Measurements from ENCODE around the gene SLC24A3.

The SLC24A3 gene

GRCh38 chr20:19564261-19564660, 351.8 kb downstream of the SLC24A3 start:
- DNase-seq: no peak

GRCh38 chr20:19565736-19566135, 353.3 kb downstream of the SLC24A3 start:
- no peak for DNase-seq

DNA sequence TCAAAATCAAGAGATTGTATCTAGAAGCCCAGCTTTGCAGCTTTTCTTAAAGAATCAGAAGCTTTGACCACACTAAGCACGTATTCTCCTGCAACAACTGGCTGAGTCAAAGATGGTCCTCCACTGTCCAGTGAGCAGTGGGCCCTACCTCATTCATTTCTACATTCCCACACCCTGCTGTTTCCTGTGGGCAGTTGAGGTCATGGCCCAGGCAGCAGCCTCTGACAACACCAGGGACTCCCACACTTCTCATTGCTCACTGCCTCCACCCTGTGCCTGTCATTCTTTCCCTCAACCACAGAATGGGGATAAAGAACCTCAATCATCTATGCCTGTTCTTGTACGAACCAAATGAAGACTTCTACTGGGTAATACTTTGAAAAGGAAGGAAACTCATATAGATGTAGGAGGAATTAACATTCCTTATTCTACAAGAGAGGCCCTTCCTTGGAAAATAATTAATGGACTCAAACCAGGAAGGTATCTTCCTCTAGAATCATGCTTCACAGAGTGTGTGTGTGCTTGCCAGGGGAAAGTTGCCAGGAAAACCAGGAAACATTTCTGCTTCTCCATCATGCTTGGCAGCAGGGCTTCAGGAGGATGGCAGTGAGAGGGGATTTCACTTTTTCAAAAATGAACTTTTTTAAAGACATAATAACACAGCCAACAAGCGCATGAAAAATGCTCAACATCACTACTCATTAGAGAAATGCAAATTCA, 353.9 kb downstream of the SLC24A3 start:
- DNase-seq: no peak

GRCh38 chr20:19568128-19568527, 355.7 kb downstream of the SLC24A3 start:
- no peak for DNase-seq

DNA sequence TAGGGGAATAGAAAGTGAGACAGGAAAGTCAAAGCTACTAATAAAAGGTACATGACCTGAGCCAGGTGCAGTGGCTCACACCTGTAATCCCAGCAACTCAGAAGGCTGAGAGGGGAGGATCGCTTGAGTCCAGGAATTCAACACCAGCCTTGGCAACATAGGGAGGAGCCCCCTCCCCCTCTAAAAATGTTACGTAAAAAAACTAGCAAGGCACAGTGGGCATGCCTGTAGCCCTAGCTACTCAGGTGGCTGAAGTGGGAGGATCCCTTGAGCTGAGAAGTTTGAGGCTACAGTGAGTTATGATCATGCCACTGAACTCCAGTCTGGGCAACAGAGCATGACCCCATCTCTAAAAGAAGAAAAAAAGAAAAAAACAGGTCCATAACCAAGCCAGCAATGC, 359.6 kb downstream of the SLC24A3 start:
- DNase-seq: no peak

- DNase-seq: no peak
Measured at GRCh38 chr20:19577692-19578091, 365.2 kb downstream of the SLC24A3 start.

DNA sequence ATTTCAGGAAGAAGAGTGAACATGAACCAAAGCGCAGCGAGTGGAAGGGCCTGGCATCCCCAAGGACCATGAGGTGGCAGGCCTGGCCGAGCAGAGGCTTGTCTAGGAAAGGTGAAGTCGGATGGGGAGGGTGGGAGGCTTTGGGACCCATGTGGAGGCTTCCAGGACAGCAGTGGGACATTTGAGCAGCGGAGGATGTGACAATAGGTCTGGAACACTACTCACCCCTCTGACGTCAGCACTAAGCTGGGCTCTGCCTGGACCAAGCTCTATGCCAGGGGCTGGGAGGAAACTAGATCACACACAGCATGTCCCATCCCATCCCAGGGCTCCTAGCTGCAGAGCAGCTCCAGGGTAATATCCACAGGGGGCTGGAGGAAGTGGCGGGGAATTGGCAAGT, 370.3 kb downstream of the SLC24A3 start:
- no peak for DNase-seq

- peak; percentile 49 to 52 for DNase-seq
Measured at GRCh38 chr20:19583532-19584175, 371.2 kb downstream of the SLC24A3 start.

DNA sequence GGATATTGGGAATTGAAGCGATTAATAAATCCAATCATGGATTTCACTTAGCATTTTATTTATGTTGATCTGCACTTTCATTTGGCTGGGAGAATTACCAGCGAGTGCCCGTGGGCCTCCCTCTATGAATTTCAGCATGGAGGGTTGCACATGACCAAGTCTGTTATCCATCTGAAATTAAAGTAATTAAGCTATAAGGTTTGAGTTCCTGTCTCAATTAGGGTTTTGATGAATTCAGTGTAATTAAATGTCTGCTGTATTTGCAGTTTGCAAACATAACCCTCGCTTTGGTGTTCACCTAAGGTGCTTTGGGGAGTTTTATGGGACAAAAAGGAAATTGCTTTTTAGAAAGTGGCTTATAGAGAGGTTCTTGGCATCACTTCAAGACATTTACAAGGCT, 375.8 kb downstream of the SLC24A3 start:
- DNase-seq: no peak

GRCh38 chr20:19588732-19589131, 376.3 kb downstream of the SLC24A3 start:
- no peak for DNase-seq

- no peak for DNase-seq
Measured at GRCh38 chr20:19589787-19590362, 377.4 kb downstream of the SLC24A3 start.

GRCh38 chr20:19590382-19590781, 377.9 kb downstream of the SLC24A3 start:
- no peak for DNase-seq

GRCh38 chr20:19593762-19594161, 381.3 kb downstream of the SLC24A3 start:
- no peak for DNase-seq

- no peak for DNase-seq
Measured at GRCh38 chr20:19594896-19595295, 382.5 kb downstream of the SLC24A3 start.

- DNase-seq: no peak
Measured at GRCh38 chr20:19598117-19598850, 385.8 kb downstream of the SLC24A3 start.

DNA sequence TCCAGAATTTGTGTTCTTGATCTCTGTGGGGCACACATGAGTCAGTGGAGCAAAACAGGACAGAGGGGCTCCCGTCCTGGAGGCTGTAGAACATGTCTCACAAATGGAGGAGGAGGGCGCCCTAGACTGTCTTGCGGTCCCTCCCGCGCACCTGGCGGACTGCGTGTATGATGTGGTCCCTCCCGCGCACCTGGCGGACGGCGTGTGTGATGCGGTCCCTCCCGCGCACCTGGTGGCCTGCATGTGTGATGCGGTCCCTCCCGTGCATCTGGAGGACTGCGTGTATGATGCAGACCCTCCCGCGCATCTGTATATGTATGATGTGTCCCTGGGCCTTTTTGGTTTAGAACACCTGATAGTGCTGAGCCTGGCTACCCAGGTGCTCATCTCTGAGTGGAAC, 386.8 kb downstream of the SLC24A3 start:
- DNase-seq: no peak

DNA sequence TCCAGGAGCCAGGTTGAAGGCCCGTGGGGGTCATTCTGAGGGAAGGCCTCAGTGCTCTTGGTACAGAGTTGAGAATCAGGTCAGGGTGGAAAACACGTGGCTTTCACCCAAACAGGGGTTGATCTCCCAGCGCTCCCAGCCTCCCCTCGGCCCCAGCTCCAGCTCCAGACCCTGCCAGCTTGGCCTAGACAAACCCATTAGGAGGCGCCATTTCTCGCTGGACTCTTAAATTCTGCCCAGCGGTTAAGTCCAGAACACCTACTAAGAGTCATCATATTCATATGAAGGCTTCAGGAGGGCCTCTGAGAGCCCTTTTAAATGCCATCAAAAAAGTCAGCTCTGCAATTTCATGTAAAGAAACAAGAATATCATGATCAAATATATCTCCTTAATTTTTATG, 387.6 kb downstream of the SLC24A3 start:
- DNase-seq: no peak

DNA sequence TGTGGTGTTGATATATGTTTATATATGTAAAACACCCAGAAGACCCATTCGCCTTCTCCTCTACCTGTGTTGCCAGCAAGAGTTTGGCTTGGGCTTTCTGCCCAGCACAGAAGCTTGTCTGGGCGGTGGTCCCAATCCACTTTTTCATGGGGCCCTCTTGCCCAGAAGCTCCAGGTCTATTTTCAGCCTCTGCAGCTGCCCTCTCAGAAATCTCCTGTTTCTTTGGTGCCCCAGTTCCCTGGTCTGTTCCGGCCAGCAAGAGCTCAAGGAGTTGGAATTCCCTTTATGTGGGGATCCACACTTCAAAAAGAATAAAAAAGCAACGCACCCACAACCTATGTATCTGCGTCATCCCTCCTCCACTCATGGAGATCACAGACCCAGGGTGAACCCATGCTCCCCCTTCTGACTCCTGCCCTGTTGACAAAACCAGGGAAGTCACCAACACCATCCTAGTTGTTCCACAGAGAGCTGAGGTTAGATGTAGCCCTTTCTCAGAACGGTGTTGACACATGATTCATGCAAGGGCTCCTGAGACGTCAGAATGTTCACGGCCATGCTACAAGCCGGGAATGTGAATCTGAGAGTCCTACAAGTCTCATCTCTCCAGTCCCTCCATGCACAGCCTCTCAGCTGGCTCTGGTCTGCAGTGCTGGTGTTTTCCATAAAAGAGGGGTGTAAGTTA, 388.8 kb downstream of the SLC24A3 start:
- no peak for DNase-seq

DNA sequence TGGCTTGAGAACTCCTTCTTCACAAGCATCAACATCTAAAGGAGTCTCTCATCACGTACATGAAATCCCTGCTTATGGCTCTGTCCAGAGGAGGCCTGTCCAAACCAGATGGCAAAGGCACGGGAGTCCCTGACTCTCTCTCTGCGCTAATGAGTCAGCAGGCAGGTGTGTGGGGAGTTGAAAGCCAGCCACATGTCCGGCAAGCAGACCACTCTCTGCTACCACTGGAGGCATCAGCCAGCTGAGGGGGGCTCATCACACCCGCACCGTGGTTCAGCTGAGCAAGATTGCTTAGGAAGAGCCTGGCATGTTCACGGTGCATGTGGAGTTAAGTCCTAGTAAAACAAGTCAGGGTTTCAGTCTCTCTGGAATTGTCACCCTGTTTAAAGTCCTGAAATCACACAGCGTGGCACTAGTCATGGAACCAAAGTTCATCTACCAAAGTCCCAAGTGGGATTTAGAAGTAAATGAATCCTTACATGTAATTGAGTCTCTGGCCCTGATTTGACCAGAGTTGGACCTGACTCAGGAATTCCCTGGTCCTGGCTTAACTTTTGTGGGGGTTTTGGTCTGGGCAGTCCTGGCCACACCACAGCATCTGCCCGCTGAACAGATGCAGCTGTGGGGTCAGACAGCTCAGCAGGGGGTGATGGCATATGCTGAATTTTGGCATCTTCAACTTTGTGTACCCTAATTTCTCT, 390.4 kb downstream of the SLC24A3 start:
- DNase-seq: no peak

- DNase-seq: no peak
Measured at GRCh38 chr20:19603376-19603750, 390.9 kb downstream of the SLC24A3 start.

GRCh38 chr20:19605786-19606485, 393.5 kb downstream of the SLC24A3 start:
- DNase-seq: no peak
